GM18867 (cell line): ENCODE data around the gene TPRG1L.
A peak's percentile ranks its signal among the peaks of the same experiment; 100 is the strongest.
"Not testable (repeated sequence)": the region's sequence is repeated elsewhere in the genome, so short reads cannot be mapped to it uniquely, and the experiment has no call there.

Experiments used
- ATAC-seq: cut with Tn5 transposase; IDR thresholded peaks from one replicate; pipeline ENCODE4 v1.9.1; 2021; ENCODE audit warnings: mild to moderate bottlenecking, moderate library complexity; ENCODE audit not compliant: unreplicated experiment

Gene TPRG1L

DNA sequence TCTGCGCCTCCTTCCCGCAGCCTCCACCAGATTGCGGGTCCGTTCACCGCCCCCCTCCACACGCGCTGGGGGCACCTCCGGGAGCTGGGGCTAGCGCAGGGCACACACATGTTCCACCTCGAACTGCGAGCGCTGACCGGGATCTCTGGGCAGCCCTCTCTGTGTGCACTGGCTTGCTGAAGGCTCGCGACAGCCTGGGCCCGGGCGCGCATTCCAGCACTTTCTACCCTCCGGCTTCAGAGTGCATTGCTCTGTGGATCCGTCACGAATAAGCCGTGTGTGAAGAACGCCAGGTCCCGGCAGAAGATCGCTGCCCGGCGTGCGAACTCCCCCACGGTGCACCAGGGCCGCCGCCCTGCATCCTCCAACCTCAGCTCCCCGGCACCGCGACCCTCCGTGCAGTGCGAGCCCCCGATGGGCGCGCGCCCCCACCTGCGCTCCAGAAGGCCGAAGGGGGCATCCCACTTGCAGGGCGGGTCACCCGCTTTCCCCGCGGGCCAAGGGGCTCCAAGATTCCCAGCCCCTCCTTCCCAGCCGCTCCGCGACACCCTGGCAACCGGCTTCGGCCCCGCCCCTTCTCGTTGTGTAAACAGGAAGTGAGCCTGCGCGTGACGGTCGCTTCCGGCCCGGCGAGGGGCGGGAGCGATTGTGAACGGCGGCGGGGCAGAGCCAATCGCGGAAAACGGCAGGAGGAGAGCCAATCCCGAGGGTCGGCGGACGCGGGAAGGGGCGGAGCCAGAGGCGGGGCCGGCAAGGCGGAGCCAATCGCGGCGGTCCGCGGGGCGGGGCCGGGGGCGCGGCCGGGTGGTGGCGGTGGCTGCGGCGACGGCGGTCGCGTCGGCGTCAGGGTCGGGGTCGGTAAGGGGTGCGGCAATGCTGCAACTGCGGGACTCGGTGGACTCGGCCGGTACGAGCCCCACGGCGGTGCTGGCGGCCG, at the start of gene TPRG1L:
Gene TPRG1L (plus strand): TSS at position 816 of the 937 bp plus-strand sequence. CDS start 58 bp downstream, at position 874.
- ATAC-seq, result peak; percentile 89

DNA sequence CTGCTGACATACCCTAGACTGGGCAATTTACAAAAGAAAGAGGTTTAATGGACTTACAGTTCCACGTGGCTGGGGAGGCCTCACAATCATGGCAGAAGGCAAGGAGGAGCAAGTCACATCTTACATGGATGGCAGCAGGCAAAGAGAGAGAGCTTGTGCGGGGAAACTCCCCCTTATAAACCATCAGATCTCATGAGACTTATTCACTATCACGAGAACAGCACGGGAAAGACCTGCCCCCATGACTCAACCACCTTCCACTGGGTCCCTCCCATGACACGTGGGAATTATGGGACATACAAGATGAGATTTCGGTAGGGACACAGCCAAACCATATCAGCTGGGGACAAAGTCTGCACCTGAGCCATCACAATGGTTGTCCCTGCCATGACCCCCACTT, 49.3 kb upstream of the TPRG1L start:
- not testable (repeated sequence) for ATAC-seq

DNA sequence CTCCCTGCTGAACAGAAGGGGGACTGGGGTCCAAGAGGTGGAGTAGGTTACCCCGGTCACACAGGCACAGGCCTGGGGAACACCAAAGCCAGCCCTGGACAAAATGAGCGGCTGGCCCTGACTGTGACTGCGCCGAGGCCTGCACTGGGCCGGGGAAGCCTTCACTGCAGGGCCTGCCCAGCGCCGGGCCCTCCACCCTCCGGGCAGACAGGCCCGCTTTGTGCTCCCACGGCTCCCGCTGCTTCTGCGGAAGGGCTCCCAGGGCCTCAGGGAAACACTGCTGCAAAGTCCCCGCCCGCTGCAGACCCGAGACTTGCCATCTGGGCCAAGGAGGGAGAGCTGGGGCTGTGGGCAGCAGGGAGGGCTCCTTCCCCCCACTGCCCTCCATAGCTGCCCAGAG, 48.8 kb upstream of the TPRG1L start:
- ATAC-seq, result no peak

DNA sequence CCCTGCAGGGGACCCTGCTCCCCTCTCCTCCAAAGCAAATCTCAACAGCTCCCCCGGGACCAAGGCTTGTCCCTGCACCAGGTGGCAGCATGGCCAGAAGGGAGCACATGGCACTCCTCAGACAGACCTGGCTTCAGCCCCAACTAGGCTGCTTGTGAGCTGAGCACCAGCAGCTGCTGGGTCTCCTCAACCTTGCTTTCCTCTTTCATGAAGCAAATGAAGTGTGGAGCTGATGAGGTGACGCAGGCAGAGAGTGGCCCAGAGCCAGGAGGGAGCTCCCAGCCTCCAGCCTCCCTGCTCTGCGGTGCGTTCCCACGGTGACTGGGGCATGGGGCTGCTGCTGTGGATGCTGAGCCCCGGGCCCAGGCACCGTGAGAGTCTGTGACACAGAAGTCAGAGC, 47.5 kb upstream of the TPRG1L start:
- no peak for ATAC-seq

DNA sequence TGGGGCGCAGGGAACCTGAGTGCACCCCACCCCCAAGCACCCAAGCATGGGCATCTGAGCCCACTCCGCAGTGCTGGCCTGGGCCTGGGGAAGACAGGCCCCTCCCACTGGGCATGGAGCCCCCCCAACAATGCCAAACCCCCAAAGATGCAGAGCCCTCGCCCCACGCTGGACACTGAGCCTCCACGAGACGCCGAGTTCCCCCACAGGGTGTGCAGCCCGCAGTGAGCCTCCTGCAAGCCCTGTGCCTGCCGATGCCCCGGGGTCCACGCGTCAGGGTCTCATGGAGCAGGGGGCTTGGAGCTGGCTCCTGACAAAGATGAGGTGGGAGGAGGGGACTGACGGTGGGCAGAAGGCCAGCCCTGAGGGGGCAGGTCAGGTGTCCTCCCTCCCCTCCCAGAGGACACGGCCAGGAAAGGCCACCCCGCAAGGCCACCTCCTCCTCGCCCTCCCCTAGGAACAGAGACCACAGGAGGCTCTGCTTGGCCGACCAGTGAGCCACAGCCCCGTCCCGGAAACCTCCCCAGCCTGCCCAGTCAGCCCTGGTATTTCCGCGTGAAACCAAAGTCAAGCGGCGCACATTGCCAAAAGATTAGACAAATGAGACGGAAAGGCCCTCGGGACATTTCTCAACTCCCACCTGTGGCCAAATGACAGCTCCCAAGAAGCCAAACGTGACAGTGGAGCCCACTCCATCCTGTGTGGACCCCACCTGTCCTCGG, 46.9 kb upstream of the TPRG1L start:
- no peak for ATAC-seq

GRCh38 chr1:3578433-3578805, 46.4 kb upstream of the TPRG1L start:
- ATAC-seq, result no peak

DNA sequence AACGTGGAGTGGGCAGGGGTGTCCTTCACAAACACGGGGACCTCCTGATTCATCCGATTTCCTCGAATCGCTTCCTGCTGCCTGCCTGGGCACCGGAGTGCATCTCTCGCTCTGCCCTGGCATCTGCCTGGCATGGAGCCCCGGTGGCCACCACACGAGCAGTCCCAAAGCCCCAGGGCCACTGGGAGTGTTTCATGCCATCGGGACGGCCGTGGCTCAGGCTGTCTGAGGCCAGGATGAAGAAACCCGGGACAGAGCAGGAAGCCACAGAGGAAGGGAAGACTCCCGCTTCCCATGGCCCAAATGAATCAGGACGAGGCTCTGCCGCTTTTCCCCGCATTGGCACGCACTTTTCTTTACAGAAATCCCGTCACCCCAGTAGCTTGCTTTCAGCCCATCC, 45.9 kb upstream of the TPRG1L start:
- no peak for ATAC-seq

- ATAC-seq, result no peak
These were observed 45.2 kb upstream of the TPRG1L start for GRCh38 chr1:3579626-3580025.

- no peak for ATAC-seq
These were observed 44.6 kb upstream of the TPRG1L start for GRCh38 chr1:3580231-3580630.

DNA sequence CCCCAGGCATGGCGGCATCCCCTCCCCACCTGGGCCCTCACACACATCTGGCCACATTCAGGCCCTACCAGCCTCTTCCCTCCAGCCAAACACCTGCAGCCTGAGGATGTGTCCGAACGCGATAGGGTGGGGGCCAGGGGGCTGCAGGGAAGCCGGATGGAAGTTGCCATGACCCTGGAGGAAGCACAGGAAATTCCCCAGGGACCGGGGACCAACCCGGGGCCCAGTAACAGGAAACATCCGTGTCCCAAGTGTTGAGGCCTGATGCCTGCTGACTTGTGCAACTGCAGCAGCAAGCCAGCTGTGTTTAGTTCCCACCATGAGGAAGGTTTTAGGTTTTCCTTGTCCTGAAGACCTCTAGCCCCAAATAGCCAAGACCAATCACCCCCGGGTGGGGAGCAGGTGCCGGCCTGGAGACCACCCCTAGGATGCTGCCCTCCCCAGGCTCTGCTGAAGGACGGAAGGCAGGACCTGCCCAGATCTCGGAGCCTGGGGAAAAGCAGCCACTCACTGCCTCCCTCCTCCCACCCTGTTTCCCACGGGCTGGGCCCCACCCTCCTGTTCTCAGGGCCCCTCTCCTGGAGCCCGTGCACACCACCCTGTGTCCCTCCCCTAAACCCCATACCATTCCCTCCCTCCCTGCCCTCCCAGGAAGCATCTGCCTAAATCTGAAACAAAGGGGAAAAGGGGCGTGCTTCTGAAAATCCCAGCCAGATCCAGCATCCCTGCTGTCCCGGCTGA, 43.3 kb upstream of the TPRG1L start:
- ATAC-seq, result no peak

GRCh38 chr1:3583751-3584150, 41.1 kb upstream of the TPRG1L start:
- ATAC-seq, result not testable (repeated sequence)

DNA sequence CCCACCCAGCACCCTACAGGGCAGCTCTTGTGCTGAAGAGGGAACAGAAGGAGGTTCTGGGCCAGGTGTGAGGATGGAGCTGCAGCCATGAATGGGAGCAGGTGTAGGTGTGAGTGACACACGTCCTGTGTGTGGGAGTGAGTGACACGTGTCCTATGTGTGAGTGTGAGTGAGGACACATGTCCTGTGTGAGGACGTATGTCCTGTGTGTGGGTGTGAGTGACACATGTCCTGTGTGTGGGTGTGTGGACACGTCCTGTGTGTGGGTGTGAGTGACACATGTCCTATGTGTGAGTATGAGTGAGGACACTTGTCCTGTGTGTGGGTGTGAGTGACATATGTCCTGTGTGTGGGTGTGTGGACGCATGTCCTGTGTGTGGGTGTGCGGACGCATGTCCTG, 39.9 kb upstream of the TPRG1L start:
- ATAC-seq, result no peak

GRCh38 chr1:3585353-3585868, 39.4 kb upstream of the TPRG1L start:
- ATAC-seq, result not testable (repeated sequence)

GRCh38 chr1:3585940-3586568, 38.8 kb upstream of the TPRG1L start:
- ATAC-seq, result no peak

DNA sequence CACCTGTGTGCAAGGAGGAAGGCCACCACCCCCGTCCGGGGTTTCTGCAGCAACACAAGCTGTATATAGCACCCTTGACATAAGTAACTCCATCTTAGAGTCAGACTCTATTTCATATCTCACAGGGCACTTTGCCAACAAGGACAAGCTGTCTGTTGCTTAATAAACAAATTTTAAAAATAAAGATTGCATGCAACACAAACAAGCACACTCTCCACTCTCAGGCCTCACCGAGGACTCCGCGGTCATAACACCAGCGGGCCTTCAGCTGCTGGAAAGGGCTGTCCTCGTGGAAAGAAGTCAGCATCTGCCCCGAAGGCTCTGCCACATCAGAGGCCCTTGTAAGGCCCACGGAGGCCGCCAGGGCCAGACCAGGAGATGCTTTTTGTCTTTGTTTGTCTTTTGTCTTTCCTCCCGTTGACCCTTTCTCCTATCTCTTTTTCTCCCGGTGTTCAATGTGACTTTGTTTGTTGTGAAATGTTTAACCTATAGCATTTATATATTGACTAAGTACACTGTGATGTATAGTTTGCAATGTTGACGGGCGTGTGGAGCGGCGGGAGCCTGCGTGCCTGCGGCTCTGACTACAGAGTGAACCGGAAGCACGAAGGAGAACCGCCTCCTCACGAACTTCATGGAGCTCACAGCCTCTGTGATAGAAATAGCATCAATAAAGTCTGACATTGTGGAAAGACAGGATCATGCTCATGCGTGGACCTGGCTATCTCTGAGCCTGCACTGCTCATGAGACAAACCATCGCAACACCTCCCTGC, 37.6 kb upstream of the TPRG1L start:
- ATAC-seq, result no peak

GRCh38 chr1:3588395-3588794, 36.4 kb upstream of the TPRG1L start:
- ATAC-seq, result no peak

GRCh38 chr1:3590139-3590763, 34.6 kb upstream of the TPRG1L start:
- no peak for ATAC-seq

DNA sequence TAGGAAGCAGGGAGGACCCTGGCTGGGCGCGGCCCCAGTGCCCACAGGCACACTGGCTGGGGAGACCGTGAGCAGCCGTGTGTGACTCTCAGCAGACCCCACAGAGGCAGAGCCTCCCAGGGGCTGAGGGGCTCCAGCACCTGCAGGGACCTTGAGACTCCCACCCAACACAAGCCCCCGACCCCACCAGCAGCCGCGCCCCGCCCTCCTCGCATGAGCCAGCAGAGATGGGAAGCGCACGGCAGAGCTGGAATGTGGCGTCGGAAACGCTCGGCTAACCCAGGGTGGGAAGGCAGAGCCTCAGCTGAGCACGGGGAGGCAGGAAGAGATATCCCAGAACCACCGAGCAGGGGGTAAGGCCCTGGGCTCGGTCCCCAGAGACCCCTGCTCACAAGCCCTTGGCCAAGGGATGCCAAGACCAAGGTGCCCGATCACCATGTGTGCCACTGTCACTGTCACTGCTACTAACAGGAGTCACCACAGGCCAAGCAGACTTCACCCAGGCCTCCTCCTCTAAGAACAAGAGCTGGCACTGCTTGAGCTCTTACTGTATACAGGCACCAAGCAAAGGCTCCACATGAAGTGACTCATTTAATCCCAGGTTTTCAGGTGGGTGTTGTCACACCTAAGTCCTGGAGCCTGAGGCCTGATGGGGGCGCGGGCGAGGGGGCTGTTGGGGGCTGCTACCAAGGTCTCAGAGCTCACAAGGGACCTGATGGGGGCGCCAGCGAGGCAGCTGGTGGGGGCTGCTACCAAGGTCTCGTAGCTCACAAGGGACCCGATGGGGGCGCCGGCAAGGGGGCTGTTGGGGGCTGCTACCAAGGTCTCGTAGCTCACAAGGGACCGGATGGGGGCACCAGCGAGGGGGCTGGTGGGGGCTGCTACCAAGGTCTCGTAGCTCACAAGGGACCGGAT, 33.6 kb upstream of the TPRG1L start:
- ATAC-seq, result no peak
